Left renal cortex interstitium (tissue), 4 donors: ENCODE measurements around the gene ELK1. TPM values are rescaled to one million over a fixed set of nuclear protein-coding genes. Genes with fewer than 3 reads are reported as not detected.

Experiments used
- polyA plus RNA-seq, 4 donors: library from polyadenylated mRNA; unstranded; fragments of 120-200 nt; gene quantifications; one replicate each; pipeline ENCODE4 v1.2.1, GENCODE V29; 2013; ENCODE audit not compliant: insufficient read length in 4 of 4

ELK1 gene
- polyA plus RNA-seq, 4 donors = 25.8 to 36.8 (median 31.3) TPM

Other genes with a start within 250 kb of the ELK1 start
- gene ZNF41, start 167.3 kb downstream of the ELK1 start, polyA plus RNA-seq = 10 to 100 TPM; 11.9 to 13.6 (median 13.0) TPM
- 10 to 100 TPM; 56.7 to 73.8 (median 65.1) TPM for gene ARAF, start 89.4 kb downstream of the ELK1 start, polyA plus RNA-seq
- gene TIMP1, start 68.1 kb downstream of the ELK1 start, polyA plus RNA-seq = 100 to 1,000 TPM in 1 of 4 donors, 10 to 100 TPM in 3; 68.5 to 119 (median 75.9) TPM
- gene SYN1, start 30.7 kb downstream of the ELK1 start, polyA plus RNA-seq = 1 to 10 TPM; 5.3 to 6.5 (median 5.9) TPM
- 1 to 10 TPM; 1.2 to 2.2 (median 1.7) TPM for gene CFP, start 20.6 kb downstream of the ELK1 start, polyA plus RNA-seq
- 100 to 1,000 TPM; 102 to 122 (median 118) TPM for gene UXT, start 8.6 kb upstream of the ELK1 start, polyA plus RNA-seq
- 1 to 10 TPM; 6.1 to 9.0 (median 7.9) TPM for gene ZNF81, start 186.3 kb upstream of the ELK1 start, polyA plus RNA-seq